TTC549 (cell line): ENCODE results near the gene CHAT.

ENCODE experiments used
- FAIRE-seq: peaks from 2 replicates; lab custom pipeline; 2012; peaks lifted over from hg19 to GRCh38; lab: Jason Lieb, UNC

CHAT gene

GRCh38 chr10:49612513-49613164 lies 1.2 kb upstream of the CHAT start:
- no peak for FAIRE-seq

GRCh38 chr10:49613165-49613881 lies 514 bp upstream of the CHAT start:
- FAIRE-seq: no peak

- no peak for FAIRE-seq
These were observed 683 bp downstream of the CHAT start for GRCh38 chr10:49614242-49615198.

GRCh38 chr10:49615213-49615612 lies 1.4 kb downstream of the CHAT start:
- FAIRE-seq: no peak

- FAIRE-seq: no peak
These were observed 1.9 kb downstream of the CHAT start for GRCh38 chr10:49615721-49616120.

- FAIRE-seq: no peak
These were observed 2.7 kb downstream of the CHAT start for GRCh38 chr10:49616421-49617101.

- no peak for FAIRE-seq
These were observed 3.5 kb downstream of the CHAT start for GRCh38 chr10:49617121-49618020.

GRCh38 chr10:49618821-49619220 lies 5.0 kb downstream of the CHAT start:
- FAIRE-seq: no peak

GRCh38 chr10:49619613-49620012 lies 5.8 kb downstream of the CHAT start:
- no peak for FAIRE-seq

- no peak for FAIRE-seq
These were observed 6.5 kb downstream of the CHAT start for GRCh38 chr10:49620286-49620810.

- FAIRE-seq: no peak
These were observed 7.1 kb downstream of the CHAT start for GRCh38 chr10:49620841-49621378.

GRCh38 chr10:49621561-49621960 lies 7.7 kb downstream of the CHAT start:
- no peak for FAIRE-seq

GRCh38 chr10:49622426-49623425 lies 8.9 kb downstream of the CHAT start:
- FAIRE-seq: no peak

GRCh38 chr10:49624629-49625028 lies 10.8 kb downstream of the CHAT start:
- FAIRE-seq: no peak

- no peak for FAIRE-seq
These were observed 11.6 kb downstream of the CHAT start for GRCh38 chr10:49625411-49625810.

- FAIRE-seq: no peak
These were observed 13.2 kb downstream of the CHAT start for GRCh38 chr10:49627038-49627437.

- FAIRE-seq: no peak
These were observed 13.9 kb downstream of the CHAT start for GRCh38 chr10:49627644-49628247.

- FAIRE-seq: no peak
These were observed 14.8 kb downstream of the CHAT start for GRCh38 chr10:49628599-49628998.

GRCh38 chr10:49629431-49629881 lies 15.6 kb downstream of the CHAT start:
- FAIRE-seq: no peak
